HG03103 (cell line): ENCODE data around the gene GIGYF1.
A peak's percentile ranks its signal among the peaks of the same experiment; 100 is the strongest.
"Not testable (repeated sequence)": the region's sequence is repeated elsewhere in the genome, so short reads cannot be mapped to it uniquely, and the experiment has no call there.

Experiments
- ATAC-seq: cut with Tn5 transposase; IDR thresholded peaks from one replicate; pipeline ENCODE4 v1.9.1; 2021; ENCODE audit warnings: low read depth; ENCODE audit not compliant: unreplicated experiment

GIGYF1 gene

DNA sequence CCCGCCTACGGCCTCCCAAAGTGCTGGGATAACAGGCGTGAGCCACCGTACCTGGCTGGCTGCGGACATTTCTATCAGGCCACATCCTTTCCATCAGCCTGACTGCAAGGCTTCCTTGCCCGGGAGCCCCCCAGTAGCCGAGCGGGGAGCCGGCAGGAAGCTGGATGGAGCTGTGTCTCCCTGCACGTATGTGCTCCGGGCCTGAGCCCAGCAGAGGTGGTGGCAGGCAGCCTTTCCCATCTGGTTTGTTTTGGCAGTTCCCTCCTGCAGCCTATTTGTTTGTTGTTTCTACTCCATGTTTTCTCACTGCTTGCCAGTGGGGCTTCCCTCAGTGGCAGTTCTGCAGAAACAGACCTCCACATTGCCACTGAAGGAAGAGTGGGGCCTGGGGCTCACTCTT is 17.3 kb upstream of the GIGYF1 start:
- no peak for ATAC-seq

DNA sequence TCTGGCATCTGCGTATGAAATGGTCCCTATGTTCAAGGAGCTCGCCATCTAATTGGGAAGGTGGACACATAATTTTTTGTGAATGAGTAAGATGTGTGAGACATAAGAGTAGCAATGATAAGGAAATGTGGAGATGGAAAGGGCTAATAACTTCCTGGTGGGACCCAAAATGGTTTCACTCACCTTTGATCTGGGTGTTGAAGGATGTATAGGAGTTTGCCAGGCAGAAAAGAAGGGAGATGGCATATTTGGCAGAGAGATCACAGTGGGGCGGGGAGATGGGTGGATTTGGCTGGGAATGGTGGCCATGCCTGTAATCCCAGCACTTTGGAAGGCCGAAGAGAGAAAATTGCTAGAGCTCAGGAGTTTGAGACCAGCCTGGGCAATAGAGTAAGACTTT is 16.4 kb upstream of the GIGYF1 start:
- ATAC-seq, result no peak

DNA sequence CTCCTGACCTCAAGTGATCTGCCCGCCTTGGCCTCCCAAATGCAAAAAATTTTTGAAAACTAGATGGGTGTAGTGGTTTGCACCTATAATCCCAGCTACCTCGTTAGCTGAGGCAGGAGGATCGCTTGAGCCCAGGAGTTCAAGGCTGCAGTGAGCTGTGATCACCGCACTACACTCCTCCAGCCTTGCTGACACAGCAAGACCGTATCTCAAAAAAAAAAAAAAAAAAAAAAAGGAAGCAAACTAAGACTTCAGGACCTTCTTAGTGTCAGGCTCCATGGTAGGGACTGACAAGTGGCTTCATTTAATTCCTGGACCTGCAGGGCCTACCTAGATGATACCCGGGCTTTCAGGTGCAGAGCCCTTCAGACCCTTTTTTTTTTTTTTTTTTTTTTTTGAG is 14.3 kb upstream of the GIGYF1 start:
- ATAC-seq, result no peak

DNA sequence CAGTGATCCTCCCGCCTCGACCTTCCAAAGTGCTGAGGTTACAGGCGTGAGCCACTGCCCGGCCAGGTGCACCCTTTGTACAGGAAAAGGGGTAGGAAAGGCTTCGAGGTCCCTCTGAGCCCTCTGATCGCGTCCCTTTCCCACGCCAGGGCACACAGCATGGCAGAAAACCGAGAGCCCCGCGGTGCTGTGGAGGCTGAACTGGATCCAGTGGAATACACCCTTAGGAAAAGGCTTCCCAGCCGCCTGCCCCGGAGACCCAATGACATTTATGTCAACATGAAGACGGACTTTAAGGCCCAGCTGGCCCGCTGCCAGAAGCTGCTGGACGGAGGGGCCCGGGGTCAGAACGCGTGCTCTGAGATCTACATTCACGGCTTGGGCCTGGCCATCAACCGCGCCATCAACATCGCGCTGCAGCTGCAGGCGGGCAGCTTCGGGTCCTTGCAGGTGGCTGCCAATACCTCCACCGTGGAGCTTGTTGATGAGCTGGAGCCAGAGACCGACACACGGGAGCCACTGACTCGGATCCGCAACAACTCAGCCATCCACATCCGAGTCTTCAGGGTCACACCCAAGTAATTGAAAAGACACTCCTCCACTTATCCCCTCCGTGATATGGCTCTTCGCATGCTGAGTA is 12.7 kb upstream of the GIGYF1 start:
- no peak for ATAC-seq

DNA sequence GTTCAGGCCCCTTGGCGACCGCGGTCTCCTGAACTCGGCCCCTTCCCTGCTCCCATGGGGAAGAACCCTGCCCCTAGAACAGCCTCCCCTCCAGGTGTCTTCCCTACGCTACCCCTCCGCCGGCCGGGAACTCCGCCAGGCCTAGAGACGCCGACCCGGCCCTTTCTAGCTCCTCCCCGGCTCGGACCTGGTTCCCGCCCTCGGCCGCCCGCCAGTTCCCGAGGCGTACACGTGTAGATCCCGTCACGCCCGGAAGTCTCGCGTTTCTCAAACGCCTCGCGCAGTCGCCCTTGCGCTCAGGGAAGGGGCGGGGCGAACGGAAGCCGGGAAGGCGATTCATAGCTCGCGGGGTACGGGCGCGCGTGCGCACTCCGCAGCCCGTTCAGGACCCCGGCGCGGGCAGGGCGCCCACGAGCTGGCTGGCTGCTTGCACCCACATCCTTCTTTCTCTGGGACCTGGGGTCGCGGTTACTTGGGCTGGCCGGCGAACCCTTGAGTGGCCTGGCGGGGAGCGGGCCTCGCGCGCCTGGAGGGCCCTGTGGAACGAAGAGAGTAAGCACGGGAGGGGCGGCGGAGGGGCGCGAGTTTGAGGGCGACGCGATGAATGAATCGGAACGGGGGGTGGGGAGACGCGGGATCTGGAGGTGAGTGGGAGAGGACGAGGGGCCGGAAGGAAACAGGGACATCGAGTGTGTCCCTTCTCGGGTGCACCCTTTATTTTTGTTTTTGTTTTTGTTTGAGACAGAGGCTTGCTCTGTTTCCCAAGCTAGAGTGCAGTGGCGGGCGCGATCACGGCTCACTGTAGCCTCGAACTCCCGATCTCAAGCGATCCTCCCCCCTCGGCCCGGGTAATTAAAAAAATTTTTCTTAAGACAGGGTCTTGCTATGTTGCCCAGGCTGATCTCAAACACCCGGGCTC is 12.0 kb upstream of the GIGYF1 start, which contains the start of gene POP7:
POP7 (plus strand) TSS at position 369 of the 919 bp plus-strand sequence. CDS start 710 bp downstream, outside the sequence.
- peak; percentile 57 for ATAC-seq

DNA sequence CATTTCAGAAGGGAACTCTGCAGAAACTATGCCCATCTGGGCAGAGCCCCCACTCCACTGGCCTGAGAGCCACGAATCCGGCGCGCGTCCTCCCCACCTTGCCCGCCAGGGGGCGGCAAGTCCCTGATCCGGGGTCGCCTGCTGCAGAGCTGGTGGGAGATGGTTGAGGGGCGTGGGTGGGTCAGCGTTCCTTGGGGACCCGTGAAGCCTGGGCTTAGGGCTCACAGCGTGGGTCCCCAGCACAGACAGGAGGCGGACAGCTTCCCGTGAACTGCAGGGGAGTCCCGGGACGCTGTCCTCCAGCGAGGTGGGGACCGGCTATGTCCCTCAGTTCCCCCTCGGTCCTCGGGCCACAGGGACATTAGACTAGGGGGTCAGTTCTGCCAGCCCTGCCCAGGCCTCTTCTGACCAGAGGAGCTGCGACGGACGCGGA is 11.3 kb upstream of the GIGYF1 start:
- peak; percentile 49 for ATAC-seq

DNA sequence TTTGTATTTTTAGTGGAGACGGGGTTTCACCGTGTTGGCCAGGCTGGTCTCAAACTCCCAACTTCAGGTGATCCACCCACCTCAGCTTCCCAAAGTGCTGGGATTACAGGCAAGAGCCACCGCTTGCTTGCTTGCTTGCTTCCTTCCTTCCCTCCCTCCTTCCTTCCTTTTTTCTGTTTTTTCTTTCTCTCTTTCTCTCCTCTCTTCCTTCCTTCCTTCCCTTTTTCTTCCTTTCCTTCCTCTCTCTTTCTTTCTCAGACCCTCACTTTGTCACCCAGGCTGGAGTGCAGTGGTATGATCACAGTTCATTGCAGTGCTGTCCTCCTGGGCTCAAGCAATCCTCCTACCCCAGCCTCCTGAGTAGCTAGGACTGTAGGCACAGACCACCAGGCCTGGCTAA is 7.0 kb upstream of the GIGYF1 start:
- ATAC-seq, result not testable (repeated sequence)

DNA sequence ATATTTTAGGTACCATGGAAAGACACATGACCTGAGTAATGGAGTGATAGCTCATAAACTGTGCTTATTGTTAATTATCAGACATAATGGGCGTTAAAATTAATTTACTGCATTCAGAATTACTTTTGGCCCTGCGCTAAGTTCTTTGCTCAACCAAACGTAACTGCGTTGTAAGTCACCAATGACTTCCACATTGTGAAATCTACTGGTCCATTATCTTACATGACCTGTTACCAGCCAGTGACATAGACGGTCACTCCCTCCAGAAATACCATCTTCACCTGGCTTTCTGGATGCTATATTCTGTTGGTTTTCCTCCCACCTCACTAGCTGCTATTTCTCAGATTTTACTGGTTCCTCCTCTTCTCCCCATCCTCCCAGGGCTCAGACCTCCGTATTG is 5.0 kb upstream of the GIGYF1 start:
- ATAC-seq, result no peak

DNA sequence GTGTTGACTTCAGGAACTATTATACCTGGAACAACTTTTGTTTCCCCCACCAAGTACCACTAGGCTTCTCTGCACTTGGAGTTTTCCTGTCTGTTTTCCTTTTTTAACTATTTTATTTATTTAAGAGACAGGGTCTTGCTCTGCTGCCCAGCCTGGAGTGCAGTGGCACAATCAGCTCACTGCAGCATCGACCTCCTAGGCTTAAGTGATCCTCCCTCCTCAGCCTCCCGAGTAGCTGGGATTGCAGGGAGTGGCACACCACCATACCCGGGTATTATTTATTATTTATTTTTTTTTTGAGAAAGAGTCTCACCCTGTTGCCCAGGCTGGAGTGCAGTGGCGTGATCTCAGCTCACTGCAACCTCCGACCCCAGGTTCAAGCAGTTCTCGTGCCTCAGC is 2.1 kb upstream of the GIGYF1 start:
- no peak for ATAC-seq

DNA sequence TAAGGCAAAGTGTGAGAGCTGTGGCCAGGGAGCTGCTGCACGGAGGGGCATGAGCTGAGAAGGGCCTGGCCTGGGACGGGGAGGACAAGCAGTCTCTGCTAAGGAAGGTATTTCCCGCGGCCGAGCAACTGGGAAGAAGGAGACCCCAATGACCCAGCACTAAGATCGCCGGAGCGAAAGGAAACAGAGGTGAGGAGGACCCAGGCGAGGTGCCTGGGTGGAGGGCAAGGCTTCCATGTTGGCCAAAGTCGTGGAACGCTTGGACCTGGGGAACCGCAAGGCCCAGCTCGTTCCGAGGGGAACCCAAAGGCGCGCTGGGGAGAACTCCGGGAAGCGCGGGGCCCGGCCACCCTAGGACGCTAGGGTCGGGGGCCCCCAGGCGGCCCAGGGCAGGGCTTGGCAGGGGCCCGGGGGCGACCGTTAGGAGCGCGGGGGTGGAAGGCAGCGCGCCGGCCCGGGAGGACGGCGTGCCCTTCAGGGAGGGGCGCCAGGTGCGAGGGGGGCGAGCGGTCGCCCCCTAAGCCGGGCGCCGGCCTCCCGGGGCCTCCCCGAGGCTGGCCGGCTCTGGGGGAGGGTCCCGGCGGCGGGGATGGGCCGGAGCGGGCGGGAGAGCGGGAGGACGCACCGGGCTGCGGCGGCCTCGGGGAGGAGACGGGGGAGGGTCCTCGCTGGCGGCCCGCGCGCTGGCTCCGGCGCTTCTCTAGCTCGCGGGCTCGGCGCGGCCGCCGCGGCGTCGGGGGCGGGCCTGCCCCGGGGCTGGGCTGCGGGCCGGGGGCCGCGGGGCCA is 545 bp downstream of the GIGYF1 start:
- no peak for ATAC-seq

DNA sequence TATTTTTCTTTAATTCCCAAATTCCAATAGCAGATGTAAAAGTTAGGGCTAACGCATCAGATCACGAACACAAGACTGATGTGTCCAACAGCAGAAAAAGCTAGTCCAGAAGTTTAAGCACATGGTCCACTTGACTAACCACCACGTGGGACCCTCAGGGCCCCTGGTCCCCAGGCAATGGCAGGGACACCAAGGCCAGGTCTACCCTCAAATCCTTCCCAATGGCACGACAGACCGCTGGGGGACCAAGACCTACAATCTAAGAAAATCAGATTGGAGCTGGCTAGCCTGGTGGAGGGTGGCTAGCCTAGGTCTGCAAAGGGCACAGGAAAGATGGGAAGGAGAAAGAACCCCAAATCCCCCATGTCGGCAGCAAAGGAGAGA is 1.5 kb downstream of the GIGYF1 start:
- no peak for ATAC-seq

DNA sequence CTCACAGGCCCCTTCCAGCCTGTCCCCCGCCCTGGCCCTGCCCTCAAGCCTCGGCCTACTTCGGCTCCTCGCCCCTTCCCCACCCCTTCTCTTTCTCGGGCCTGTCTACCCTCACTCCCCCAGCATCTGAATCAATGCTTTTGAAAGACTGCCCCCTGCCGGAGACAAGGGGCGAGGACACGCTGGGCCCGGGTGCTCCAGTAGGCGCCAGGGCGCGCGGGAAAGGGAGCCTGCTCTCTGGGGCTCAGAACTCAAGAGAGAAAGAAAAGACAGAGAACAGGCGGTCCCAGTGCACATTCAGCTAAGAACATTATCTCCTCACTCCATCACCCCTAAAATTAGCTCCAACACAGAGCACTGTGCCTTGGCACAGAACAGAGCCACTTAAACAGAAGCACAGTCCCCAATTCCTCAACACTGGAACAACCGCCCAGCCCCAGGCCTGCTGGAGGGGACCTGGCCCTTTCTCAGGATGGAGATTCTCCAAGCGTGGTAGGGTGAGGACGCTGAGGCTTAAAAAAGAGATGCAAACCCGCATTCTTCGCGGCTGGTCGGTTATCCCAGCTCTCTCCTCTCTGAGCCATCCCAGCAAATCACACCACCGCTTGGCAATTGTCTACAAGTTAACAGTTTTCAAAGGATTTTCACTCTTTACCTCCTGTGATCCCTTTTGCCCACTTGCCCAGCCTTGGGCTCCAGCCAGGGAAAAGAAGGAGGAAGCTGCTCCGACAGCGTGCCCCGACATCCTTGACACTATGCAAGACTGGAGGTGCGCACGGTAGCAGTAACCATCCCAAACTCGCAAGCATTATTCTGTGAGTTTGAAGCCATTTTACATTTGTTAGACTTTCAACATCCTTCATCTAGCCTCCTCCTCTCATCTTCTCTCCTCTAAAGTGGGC is 2.1 kb downstream of the GIGYF1 start:
- peak; percentile 35 for ATAC-seq

DNA sequence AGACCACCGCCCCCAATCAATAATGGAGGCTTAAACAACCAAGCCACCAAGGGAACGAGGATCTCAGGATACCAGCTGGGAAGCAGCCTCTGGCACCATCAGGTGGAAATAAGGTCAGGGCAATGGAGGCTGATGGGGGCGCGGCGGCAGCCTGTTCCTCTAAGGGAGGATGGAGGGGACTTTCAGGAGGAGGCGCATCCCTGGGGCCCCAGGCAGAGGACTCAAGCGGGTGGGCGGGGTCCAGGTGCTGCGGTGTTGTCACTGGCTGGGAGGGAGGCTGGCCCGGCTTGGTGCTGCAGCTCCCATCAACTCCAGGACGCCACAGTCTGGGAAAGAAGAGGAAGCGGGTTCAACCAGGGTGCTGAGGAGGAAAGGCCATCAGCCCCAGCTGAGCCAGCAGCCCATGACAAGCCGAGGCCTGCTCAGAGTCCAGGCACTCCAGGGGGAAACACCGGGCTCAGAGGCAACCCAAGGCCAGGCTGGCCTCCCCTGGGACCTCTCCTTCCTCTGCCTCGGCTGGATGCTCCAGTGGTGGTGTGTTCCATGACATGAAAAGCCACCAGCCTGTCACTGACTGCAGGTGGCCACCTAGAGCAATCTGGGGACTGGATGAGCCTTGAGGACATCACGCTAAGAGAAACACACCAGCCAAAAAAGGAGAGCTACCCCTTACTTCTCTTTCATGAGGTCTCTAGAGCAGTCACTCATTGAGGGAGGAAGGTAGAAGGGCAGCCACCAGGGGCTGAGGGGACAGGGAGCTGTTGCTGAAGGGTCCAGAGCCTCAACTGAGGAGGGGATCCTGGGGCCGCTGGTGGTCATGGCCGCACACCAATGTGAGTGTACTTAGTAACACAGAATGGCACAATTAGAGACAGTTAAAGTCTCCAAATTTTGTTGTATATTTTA is 4.6 kb downstream of the GIGYF1 start:
- ATAC-seq, result no peak

DNA sequence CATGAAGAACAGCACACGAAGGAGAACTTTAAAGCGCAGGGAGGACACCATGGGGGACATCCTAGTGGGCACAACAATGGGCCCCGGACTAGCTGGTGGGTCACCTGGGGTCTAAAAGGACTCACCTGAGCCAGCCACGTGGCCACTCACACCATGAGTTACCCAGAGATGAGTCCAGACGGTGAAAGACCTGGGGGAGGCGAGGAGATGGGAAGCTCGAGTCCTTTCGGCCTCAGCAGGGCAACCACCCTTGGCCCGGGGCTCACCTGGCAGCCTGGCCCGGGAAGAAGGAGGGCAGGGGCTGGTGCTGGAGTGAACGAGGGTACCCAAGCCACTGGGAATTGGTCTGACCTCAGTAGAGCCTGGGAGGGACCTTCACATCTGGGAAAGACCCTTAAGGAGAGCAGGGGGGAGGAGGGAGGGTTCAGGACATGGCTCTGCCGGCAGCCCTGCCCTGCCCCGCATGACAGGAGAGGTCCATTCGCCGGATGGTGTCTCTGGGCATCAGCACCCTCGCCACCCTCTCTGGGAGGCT is 5.7 kb downstream of the GIGYF1 start:
- ATAC-seq, result no peak

DNA sequence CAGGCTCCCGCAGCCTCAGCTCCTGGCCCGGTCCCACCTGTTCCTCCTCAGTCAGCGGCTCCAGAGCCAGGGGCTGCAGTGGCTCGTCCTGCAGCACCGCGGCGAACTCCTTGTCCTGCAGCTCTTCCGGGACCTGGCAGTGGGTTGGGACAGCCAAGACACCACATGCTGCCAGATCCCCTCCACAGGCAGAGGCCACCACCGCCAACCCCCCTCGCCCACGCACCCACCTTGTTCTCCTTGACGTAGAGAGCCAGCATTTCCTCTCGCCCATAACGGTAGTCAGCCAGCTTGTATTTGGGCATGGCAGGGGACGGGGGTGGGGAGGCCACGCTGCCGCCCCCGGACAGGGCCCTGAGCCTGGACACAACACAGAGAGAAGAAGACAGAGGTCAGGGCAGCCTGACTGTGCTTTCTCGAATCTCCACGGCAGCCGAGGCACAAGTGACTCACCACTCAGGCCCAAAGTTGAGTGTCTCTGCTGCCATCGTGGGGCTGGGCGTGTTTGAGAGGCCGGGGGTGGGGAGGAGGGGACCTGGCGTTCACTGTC is 6.2 kb downstream of the GIGYF1 start:
- ATAC-seq, result no peak

DNA sequence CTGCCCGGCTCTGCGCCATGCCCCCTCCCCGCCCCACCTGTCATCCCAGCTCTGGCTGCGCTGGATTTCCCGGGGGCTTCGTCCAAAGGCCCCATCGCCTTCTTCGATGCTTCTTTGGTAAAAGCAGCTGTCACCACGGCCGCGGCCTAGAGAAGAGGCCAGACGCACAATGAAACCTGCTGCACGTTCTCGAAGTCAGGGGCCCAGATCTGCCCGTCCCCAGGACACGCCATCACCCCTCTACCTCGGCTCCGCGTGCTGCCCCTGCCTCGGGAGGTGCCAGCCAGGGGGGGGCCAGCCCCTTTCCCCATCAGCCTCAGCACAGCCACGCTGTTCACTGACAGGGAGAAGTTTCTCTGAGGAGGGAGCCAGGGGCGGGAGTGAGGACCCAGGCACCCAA is 6.8 kb downstream of the GIGYF1 start:
- ATAC-seq, result no peak

DNA sequence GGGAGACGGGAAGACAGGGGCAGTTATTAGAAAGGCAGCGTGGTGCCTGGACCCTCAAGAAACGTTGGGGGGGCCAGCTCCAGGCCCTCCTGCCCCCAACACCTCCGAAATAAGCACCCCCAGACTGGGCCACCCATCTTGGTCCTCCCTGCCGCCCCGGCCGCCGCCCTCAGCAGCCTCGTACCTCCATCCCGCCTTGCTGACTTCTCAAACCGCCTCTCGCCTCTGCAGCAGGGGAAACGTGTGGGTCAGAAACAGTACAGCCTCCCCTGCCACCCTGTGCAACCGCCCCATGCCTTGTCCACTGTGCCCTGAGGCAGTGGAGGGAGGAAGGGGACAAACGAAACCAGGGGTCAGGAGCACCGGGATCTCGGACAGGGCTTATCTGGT is 7.2 kb downstream of the GIGYF1 start:
- ATAC-seq, result no peak

DNA sequence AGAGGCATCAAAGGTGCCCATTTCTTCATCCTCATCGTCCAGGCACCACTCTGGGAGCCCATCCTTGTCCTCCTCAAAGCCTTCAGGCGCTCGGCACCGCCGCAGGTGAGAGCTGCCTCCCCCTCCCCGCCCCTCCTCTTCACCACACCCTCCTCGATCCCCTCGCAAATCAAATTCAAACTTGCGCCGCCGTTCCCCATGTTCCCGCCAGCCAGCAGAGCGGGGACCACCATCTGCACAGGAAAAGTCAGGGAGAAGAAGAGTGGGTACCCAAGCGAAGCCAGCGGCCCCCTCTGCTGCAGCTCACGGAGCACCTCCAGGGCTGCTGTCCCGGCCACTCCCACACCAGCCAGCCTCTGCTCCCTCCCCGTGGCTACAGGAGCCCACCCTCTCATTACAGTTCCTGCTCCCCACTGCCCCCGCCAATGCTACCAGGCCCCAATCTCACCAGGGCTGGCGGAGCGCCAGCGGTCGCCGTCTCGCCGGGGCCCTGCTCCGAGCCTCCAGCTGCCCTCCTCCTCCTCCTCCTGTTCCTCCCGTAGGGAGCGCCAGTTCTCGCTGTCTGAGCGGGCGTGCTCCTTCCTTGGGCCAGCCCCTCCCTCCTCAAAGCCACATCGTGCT is 7.7 kb downstream of the GIGYF1 start:
- no peak for ATAC-seq
